Naive thymus-derived CD4-positive, alpha-beta T cell (primary cell): Measurements from ENCODE around the gene MGAT4B. TPM values are rescaled to one million over a fixed set of nuclear protein-coding genes. Genes with fewer than 3 reads are reported as not detected.

Experiments
- ATAC-seq: fragments of 150-1000 bp; cut with Tn5 transposase; 2 replicates; pipeline ENCODE4 v1.10.0; 2021; ENCODE audit warnings: mild to moderate bottlenecking, moderate library complexity
- CTCF ChIA-PET: fragments of 350-600 bp; sonication (Branson Sonifier 250); formaldehyde crosslinking; loops from one replicate; lab custom pipeline; 2021; ENCODE audit warnings: antibody characterized with exemption; lab: Charles Lee
- POLR2A ChIA-PET: fragments of 350-600 bp; sonication (Branson Sonifier 250); formaldehyde crosslinking; loops from one replicate; lab custom pipeline; 2021; ENCODE audit warnings: antibody characterized with exemption, inconsistent platforms; lab: Charles Lee
- DNase-seq, 9 donors: peaks; one replicate each; pipeline versions ENCODE4 v3.0.0 to v3.0.0-alpha.2; 2020 to 2022; ENCODE audit warnings: mixed read lengths in 1 of 9
- H3K27ac ChIP-seq: one replicate; pipeline ENCODE4 v1.7.0; 2013; ENCODE audit warnings: mild to moderate bottlenecking, low read depth, low read length, moderate library complexity
- H3K27me3 ChIP-seq, 2 donors: one replicate each; pipeline ENCODE4 v1.7.0; 2013; ENCODE audit warnings: low read length in 2 of 2, mild to moderate bottlenecking in 2 of 2, moderate library complexity in 2 of 2; ENCODE audit not compliant: control insufficient read depth in 2 of 2, insufficient read depth in 2 of 2
- H3K36me3 ChIP-seq, 3 experiments: 1 replicate in 2 of 3; 2 replicates in 1 of 3; pipeline ENCODE4 v1.7.0; 2013; ENCODE audit warnings: low read length in 3 of 3, mild to moderate bottlenecking in 3 of 3, moderate library complexity in 1 of 3; ENCODE audit not compliant: insufficient read depth in 3 of 3, control insufficient read depth in 2 of 3
- H3K4me1 ChIP-seq, 2 donors: one replicate each; pipeline ENCODE4 v1.7.0; 2013; ENCODE audit warnings: low read length in 2 of 2, mild to moderate bottlenecking in 2 of 2, moderate library complexity in 1 of 2; ENCODE audit not compliant: control insufficient read depth in 2 of 2, insufficient read depth in 2 of 2
- H3K4me3 ChIP-seq: 2 replicates; pipeline ENCODE4 v1.7.0; 2013; ENCODE audit warnings: mild to moderate bottlenecking, low read length
- H3K9me3 ChIP-seq, 3 experiments: 1 replicate in 2 of 3; 2 replicates in 1 of 3; pipeline ENCODE4 v1.7.0; 2013; ENCODE audit warnings: low read length in 3 of 3; ENCODE audit not compliant: control insufficient read depth in 2 of 3
- H3K27ac Mint-ChIP-seq, 9 donors: one replicate each; pipeline ENCODE4 v1.8.0; 2020 to 2022; ENCODE audit warnings: mixed read lengths in 9 of 9, mild to moderate bottlenecking in 8 of 9, moderate library complexity in 5 of 9, inconsistent platforms in 2 of 9
- H3K27me3 Mint-ChIP-seq, 5 donors: one replicate each; pipeline ENCODE4 v1.8.0; 2021 to 2022; ENCODE audit warnings: mixed read lengths in 5 of 5, mild to moderate bottlenecking in 1 of 5
- H3K36me3 Mint-ChIP-seq, 5 donors: one replicate each; pipeline ENCODE4 v1.8.0; 2020 to 2022; ENCODE audit warnings: mixed read lengths in 5 of 5, mild to moderate bottlenecking in 3 of 5, inconsistent platforms in 1 of 5
- H3K4me1 Mint-ChIP-seq, 7 donors: one replicate each; pipeline ENCODE4 v1.8.0; 2020 to 2022; ENCODE audit warnings: mixed read lengths in 7 of 7, mild to moderate bottlenecking in 3 of 7, inconsistent platforms in 1 of 7
- H3K4me3 Mint-ChIP-seq, 10 donors: one replicate each; pipeline ENCODE4 v1.8.0; 2020 to 2022; ENCODE audit warnings: mild to moderate bottlenecking in 10 of 10, mixed read lengths in 10 of 10, moderate library complexity in 6 of 10, inconsistent platforms in 2 of 10
- H3K9me3 Mint-ChIP-seq, 11 donors: one replicate each; pipeline ENCODE4 v1.8.0; 2020 to 2022; ENCODE audit warnings: mixed read lengths in 11 of 11, mild to moderate bottlenecking in 4 of 11, inconsistent platforms in 1 of 11, moderate library complexity in 1 of 11
- intact Hi-C, 2 donors: fragments of 100-400 bp; cut with micrococcal nuclease; formaldehyde crosslinking; loops; one replicate each; pipeline ENCODE4 v1.15.1; 2023
- polyA plus RNA-seq, 2 donors: library from polyadenylated mRNA; unstranded; fragments of 300-500 nt; fragmentation: Illumina TruSeq; gene quantifications; one replicate each; pipeline ENCODE4 v1.2.3, GENCODE V29; 2021
- total RNA-seq, 6 experiments: library from RNA in 5 of 6; stranded (reverse) in 5 of 6; gene quantifications; 1 replicate in 5 of 6; 2 replicates in 1 of 6; pipeline ENCODE4 v1.2.3 and lab custom pipeline; 2021 to 2026

Gene MGAT4B
- total and polyA plus RNA-seq, 7 experiments from 2014 or later = 12.3 to 143 (median 114) TPM

DNA sequence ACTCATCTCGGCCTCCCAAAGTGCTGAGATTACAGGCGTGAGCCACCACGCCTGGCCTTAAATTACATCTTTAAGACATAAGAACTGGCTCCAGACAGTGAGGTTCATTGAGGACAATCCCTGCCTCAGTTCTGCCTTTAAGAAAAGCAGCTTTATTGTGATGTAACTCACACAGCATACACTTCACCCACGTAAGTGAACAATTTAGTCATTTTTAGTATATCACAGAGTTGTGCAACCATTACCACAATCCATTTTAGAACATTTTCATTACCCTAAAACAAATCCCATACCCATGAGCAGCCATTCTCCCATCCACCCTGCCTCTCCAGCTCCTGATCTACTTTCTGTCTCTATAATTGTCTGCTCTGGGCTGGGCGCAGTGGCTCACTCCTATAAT, 36.9 kb downstream of the MGAT4B start:
- ChIA-PET CTCF (no interaction called here), POLR2A (no interaction called here)
- Histone ChIP-seq H3K36me3 (peaks cover 13 to 96% (median 14%) of the 10 kb centered on the region in 3 experiments), H3K27ac (no peak overlapping the region), H3K27me3 (no peaks in the 10 kb centered on the region), H3K4me1 (no peaks in the 10 kb centered on the region), H3K4me3 (no peak overlapping the region), H3K9me3 (no peaks in the 10 kb centered on the region)
- peaks cover 4 to 47% (median 8%) of the 10 kb centered on the region in 5 donors for H3K36me3 Mint-ChIP-seq
- no peak overlapping the region for H3K27ac Mint-ChIP-seq
- peaks cover 6 to 18% (median 16%) of the 10 kb centered on the region in 7 donors for H3K4me1 Mint-ChIP-seq
- no peak overlapping the region for H3K4me3 Mint-ChIP-seq
- ATAC-seq = no peak
- H3K27me3 Mint-ChIP-seq = no peaks in the 10 kb centered on the region
- DNase-seq = no peak
- intact Hi-C loops = no loop called here
- peaks cover 0 to 3% (median 0%) of the 10 kb centered on the region in 11 donors for H3K9me3 Mint-ChIP-seq

DNA sequence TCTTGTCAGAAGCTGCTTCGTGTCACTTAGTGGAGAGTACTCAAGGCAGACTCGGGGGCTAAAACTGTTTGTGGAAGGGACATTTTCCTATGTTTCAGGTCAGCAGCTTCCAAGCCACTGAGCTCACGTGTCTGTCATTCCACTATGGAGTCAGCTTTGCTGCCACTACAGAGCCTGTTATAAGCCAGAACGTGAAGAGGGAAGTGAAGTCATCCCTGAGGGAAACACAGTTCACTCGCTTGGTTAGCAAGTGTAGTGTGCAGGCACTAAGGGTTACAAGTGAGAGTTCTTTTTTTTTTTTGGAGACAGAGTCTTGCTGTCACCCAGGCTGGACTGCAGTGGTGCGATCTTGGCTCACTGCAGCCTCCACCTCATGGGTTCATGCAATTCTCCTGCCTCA, 37.4 kb downstream of the MGAT4B start:
- intact Hi-C loops = no loop called here
- Histone ChIP-seq H3K4me1 (no peaks in the 10 kb centered on the region), H3K27me3 (no peaks in the 10 kb centered on the region), H3K9me3 (no peaks in the 10 kb centered on the region), H3K4me3 (no peak overlapping the region), H3K27ac (no peak overlapping the region), H3K36me3 (peaks cover 12 to 90% (median 13%) of the 10 kb centered on the region in 3 experiments)
- ChIA-PET CTCF (no interaction called here), POLR2A (no interaction called here)
- Mint-ChIP-seq H3K4me3 (no peak overlapping the region), H3K9me3 (peaks cover 0 to 3% (median 0%) of the 10 kb centered on the region in 11 donors), H3K4me1 (peaks cover 6 to 19% (median 16%) of the 10 kb centered on the region in 7 donors), H3K27me3 (no peaks in the 10 kb centered on the region), H3K36me3 (peaks cover 4 to 47% (median 8%) of the 10 kb centered on the region in 5 donors), H3K27ac (no peak overlapping the region)
- DNase-seq (no peak), ATAC-seq (no peak)

- intact Hi-C loops = no loop called here
- H3K4me1 Mint-ChIP-seq = peaks cover 10 to 25% (median 19%) of the 10 kb centered on the region in 7 donors
- no peaks in the 10 kb centered on the region for H3K27me3 ChIP-seq
- no peak overlapping the region for H3K27ac Mint-ChIP-seq
- H3K9me3 Mint-ChIP-seq = peaks cover 0 to 3% (median 0%) of the 10 kb centered on the region in 11 donors
- ATAC-seq (no peak), DNase-seq (no peak)
- H3K4me3 ChIP-seq = no peak overlapping the region
- peaks cover 0 to 43% (median 8%) of the 10 kb centered on the region in 5 donors for H3K36me3 Mint-ChIP-seq
- H3K27me3 Mint-ChIP-seq = no peaks in the 10 kb centered on the region
- no peak overlapping the region for H3K4me3 Mint-ChIP-seq
- POLR2A ChIA-PET = interaction anchor here (0.6 to 1.6 kb wide), 2 partner anchors 18 to 64 kb away, joined by 4 to 5 read pairs; no protein-coding TSS in a partner anchor
- H3K36me3 ChIP-seq = peaks cover 12 to 83% (median 13%) of the 10 kb centered on the region in 3 experiments
- H3K4me1 ChIP-seq = peaks cover 0 to 4% of the 10 kb centered on the region in 2 donors
- H3K9me3 ChIP-seq = no peaks in the 10 kb centered on the region
- CTCF ChIA-PET = no interaction called here
- no peak overlapping the region for H3K27ac ChIP-seq
Measured at GRCh38 chr5:179768326-179769085, 38.2 kb downstream of the MGAT4B start.

- ChIA-PET POLR2A (interaction anchor here (0.9 to 1.6 kb wide), 3 partner anchors 16 to 63 kb away, joined by 4 read pairs; partner anchors contain the start of gene LTC4S), CTCF (no interaction called here)
- no peak for ATAC-seq
- H3K9me3 Mint-ChIP-seq = no peaks in the 10 kb centered on the region
- H3K9me3 ChIP-seq = no peaks in the 10 kb centered on the region
- no peak overlapping the region for H3K27ac ChIP-seq
- H3K4me1 Mint-ChIP-seq = peaks cover 19 to 34% (median 24%) of the 10 kb centered on the region in 7 donors
- no peak overlapping the region for H3K4me3 Mint-ChIP-seq
- H3K4me1 ChIP-seq = peaks cover 3 to 7% of the 10 kb centered on the region in 2 donors
- no peaks in the 10 kb centered on the region for H3K27me3 ChIP-seq
- intact Hi-C loops = no loop called here
- H3K36me3 ChIP-seq = peaks cover 12 to 74% (median 13%) of the 10 kb centered on the region in 3 experiments
- DNase-seq = no peak
- H3K36me3 Mint-ChIP-seq = peaks cover 0 to 34% (median 8%) of the 10 kb centered on the region in 5 donors
- no peaks in the 10 kb centered on the region for H3K27me3 Mint-ChIP-seq
- no peak overlapping the region for H3K4me3 ChIP-seq
- H3K27ac Mint-ChIP-seq = no peak overlapping the region
Measured at GRCh38 chr5:179767496-179768100, 39.1 kb downstream of the MGAT4B start.

GRCh38 chr5:179766726-179767455, 39.8 kb downstream of the MGAT4B start:
- no peaks in the 10 kb centered on the region for H3K27me3 Mint-ChIP-seq
- DNase-seq (no peak), ATAC-seq (no peak)
- H3K4me3 ChIP-seq = no peak overlapping the region
- ChIA-PET POLR2A (interaction anchor here (0.6 to 1.6 kb wide), 4 partner anchors 17 to 205 kb away, joined by 3 to 4 read pairs (median 4); partner anchors contain the start of gene LTC4S), CTCF (interaction anchor here (0.8 kb wide), 1 partner anchor 381 kb away, joined by 4 read pairs; no protein-coding TSS in a partner anchor)
- H3K36me3 Mint-ChIP-seq = peaks cover 0 to 29% (median 8%) of the 10 kb centered on the region in 5 donors
- intact Hi-C loops = no loop called here
- H3K4me3 Mint-ChIP-seq = no peak overlapping the region
- peaks cover 7 to 9% of the 10 kb centered on the region in 2 donors for H3K4me1 ChIP-seq
- peaks cover 12 to 66% (median 13%) of the 10 kb centered on the region in 3 experiments for H3K36me3 ChIP-seq
- peaks cover 26 to 41% (median 31%) of the 10 kb centered on the region in 7 donors for H3K4me1 Mint-ChIP-seq
- no peaks in the 10 kb centered on the region for H3K9me3 ChIP-seq
- H3K27ac Mint-ChIP-seq = no peak overlapping the region
- H3K9me3 Mint-ChIP-seq = no peaks in the 10 kb centered on the region
- no peaks in the 10 kb centered on the region for H3K27me3 ChIP-seq
- no peak overlapping the region for H3K27ac ChIP-seq

GRCh38 chr5:179766021-179766725, 40.5 kb downstream of the MGAT4B start:
- no peak for ATAC-seq
- Histone ChIP-seq H3K9me3 (no peaks in the 10 kb centered on the region), H3K27ac (no peak overlapping the region), H3K36me3 (peaks cover 5 to 59% (median 13%) of the 10 kb centered on the region in 3 experiments), H3K27me3 (no peaks in the 10 kb centered on the region), H3K4me3 (no peak overlapping the region), H3K4me1 (peaks cover 7 to 13% of the 10 kb centered on the region in 2 donors)
- no peak overlapping the region for H3K4me3 Mint-ChIP-seq
- intact Hi-C loops = no loop called here
- no peaks in the 10 kb centered on the region for H3K9me3 Mint-ChIP-seq
- peaks cover 31 to 48% (median 37%) of the 10 kb centered on the region in 7 donors for H3K4me1 Mint-ChIP-seq
- peaks cover 0 to 23% (median 4%) of the 10 kb centered on the region in 5 donors for H3K36me3 Mint-ChIP-seq
- no peaks in the 10 kb centered on the region for H3K27me3 Mint-ChIP-seq
- DNase-seq = no peak
- no peak overlapping the region for H3K27ac Mint-ChIP-seq
- ChIA-PET CTCF (interaction anchor here (0.8 kb wide), 1 partner anchor 382 kb away, joined by 4 read pairs; no protein-coding TSS in a partner anchor), POLR2A (interaction anchor here (0.6 to 1.1 kb wide), 3 partner anchors 17 to 204 kb away, joined by 3 to 4 read pairs (median 3); no protein-coding TSS in a partner anchor)
